WTC11 (cell line): ENCODE data around the gene OSBPL5. TPM values are rescaled to one million over a fixed set of nuclear protein-coding genes. Genes with fewer than 3 reads are reported as not detected.

Experiments
- ATAC-seq: fragments of 200-7000 bp; cut with Tn5 transposase; 2 replicates; pipeline ENCODE4 v1.10.0; 2021; ENCODE audit warnings: mild to moderate bottlenecking, moderate library complexity
- CTCF ChIA-PET: fragments of 300-600 bp; sonication (Branson Sonifier 250); formaldehyde crosslinking; loops from one replicate; lab custom pipeline; 2021; ENCODE audit warnings: antibody characterized with exemption; lab: Charles Lee
- POLR2A ChIA-PET: fragments of 350-600 bp; sonication (Branson Sonifier 250); formaldehyde crosslinking; loops from one replicate; lab custom pipeline; 2021; ENCODE audit warnings: antibody characterized with exemption; lab: Charles Lee
- DNase-seq: peaks from one replicate; pipeline ENCODE4 v3.0.0; 2021; ENCODE audit warnings: low spot score
- H3K27ac Mint-ChIP-seq: 2 replicates; pipeline ENCODE4 v1.8.0; 2021; ENCODE audit warnings: mixed read lengths
- H3K27me3 Mint-ChIP-seq: 2 replicates; pipeline ENCODE4 v1.8.0; 2021; ENCODE audit warnings: low read depth, mild to moderate bottlenecking, moderate library complexity, mixed read lengths
- H3K36me3 Mint-ChIP-seq: 2 replicates; pipeline ENCODE4 v1.8.0; 2021; ENCODE audit warnings: mixed read lengths
- H3K4me1 Mint-ChIP-seq: 2 replicates; pipeline ENCODE4 v1.8.0; 2022; ENCODE audit warnings: mixed read lengths
- H3K4me3 Mint-ChIP-seq: 2 replicates; pipeline ENCODE4 v1.8.0; 2021; ENCODE audit warnings: mild to moderate bottlenecking, moderate library complexity, mixed read lengths
- H3K9me3 Mint-ChIP-seq: 2 replicates; pipeline ENCODE4 v1.8.0; 2021; ENCODE audit warnings: mixed read lengths
- CDX4 ChIP-seq: fragments of 250-450 bp; sonication (Bioruptor Pico); IDR thresholded peaks from 2 replicates; pipeline ENCODE4 v1.9.0; 2021; ENCODE audit warnings: moderate library complexity, mild to moderate bottlenecking, inconsistent platforms, borderline replicate concordance
- CREB1 ChIP-seq: sonication (generic); formaldehyde crosslinking; IDR thresholded peaks from 2 replicates; pipeline ENCODE4 v1.8.0; 2023; ENCODE audit warnings: mild to moderate bottlenecking, missing genetic modification reagents
- CREM ChIP-seq: sonication (generic); formaldehyde crosslinking; IDR thresholded peaks from 2 replicates; pipeline ENCODE4 v1.8.1; 2022; ENCODE audit warnings: mild to moderate bottlenecking, missing genetic modification reagents, moderate library complexity
- GABPB1 ChIP-seq: sonication (generic); formaldehyde crosslinking; IDR thresholded peaks from 2 replicates; pipeline ENCODE4 v1.8.1; 2023; ENCODE audit warnings: mild to moderate bottlenecking, missing genetic modification reagents
- IRF1 ChIP-seq: sonication (generic); formaldehyde crosslinking; IDR thresholded peaks from 2 replicates; pipeline ENCODE4 v1.8.0; 2023; ENCODE audit warnings: missing genetic modification reagents
- JAZF1 ChIP-seq: fragments of 250-450 bp; sonication (Bioruptor Pico); IDR thresholded peaks from 2 replicates; pipeline ENCODE4 v1.9.0; 2021; ENCODE audit warnings: moderate library complexity, mild to moderate bottlenecking, inconsistent platforms
- MLX ChIP-seq: sonication (generic); formaldehyde crosslinking; IDR thresholded peaks from 2 replicates; pipeline ENCODE4 v1.8.1; 2023; ENCODE audit warnings: mild to moderate bottlenecking, missing genetic modification reagents, moderate library complexity
- NFATC4 ChIP-seq: fragments of 250-450 bp; sonication (Bioruptor Pico); IDR thresholded peaks from 2 replicates; pipeline ENCODE4 v1.9.0; 2021; ENCODE audit warnings: mild to moderate bottlenecking
- NR1H2 ChIP-seq: sonication (generic); formaldehyde crosslinking; IDR thresholded peaks from 2 replicates; pipeline ENCODE4 v1.9.0; 2021; ENCODE audit warnings: mild to moderate bottlenecking, moderate library complexity, missing genetic modification reagents
- NR2C2 ChIP-seq: sonication (generic); formaldehyde crosslinking; IDR thresholded peaks from 2 replicates; pipeline ENCODE4 v1.8.0; 2022; ENCODE audit warnings: mild to moderate bottlenecking, missing genetic modification reagents
- PRRX2 ChIP-seq: fragments of 250-450 bp; sonication (Bioruptor Pico); IDR thresholded peaks from 2 replicates; pipeline ENCODE4 v1.8.0; 2021; ENCODE audit warnings: mild to moderate bottlenecking
- RELA ChIP-seq: sonication (generic); formaldehyde crosslinking; IDR thresholded peaks from 2 replicates; pipeline ENCODE4 v1.8.1; 2022; ENCODE audit warnings: missing genetic modification reagents, mild to moderate bottlenecking, borderline replicate concordance
- SOX15 ChIP-seq: fragments of 250-450 bp; sonication (Bioruptor Pico); IDR thresholded peaks from 2 replicates; pipeline ENCODE4 v1.9.0; 2021; ENCODE audit warnings: mild to moderate bottlenecking
- TEAD4 ChIP-seq: sonication (generic); formaldehyde crosslinking; IDR thresholded peaks from 2 replicates; pipeline ENCODE4 v1.8.0; 2022; ENCODE audit warnings: mild to moderate bottlenecking, missing genetic modification reagents
- ZBTB21 ChIP-seq: sonication (generic); formaldehyde crosslinking; IDR thresholded peaks from 2 replicates; pipeline ENCODE4 v1.8.1; 2023; ENCODE audit warnings: mild to moderate bottlenecking, missing genetic modification reagents, borderline replicate concordance
- ZNF138 ChIP-seq: sonication (generic); formaldehyde crosslinking; conservative IDR thresholded peaks from 2 replicates; pipeline ENCODE4 v1.8.1; 2022; ENCODE audit warnings: mild to moderate bottlenecking, moderate library complexity, missing genetic modification reagents
- ZNF317 ChIP-seq: sonication (generic); formaldehyde crosslinking; IDR thresholded peaks from 2 replicates; pipeline ENCODE4 v1.8.1; 2023; ENCODE audit warnings: low read depth, mild to moderate bottlenecking, moderate library complexity, missing genetic modification reagents, borderline replicate concordance
- total RNA-seq: library from RNA; stranded (reverse); gene quantifications from 3 replicates; pipeline ENCODE4 v1.2.3, GENCODE V29; 2021
- TF ChIP-seq, protein P1 (sequence below): sonication (generic); formaldehyde crosslinking; conservative IDR thresholded peaks from 2 replicates; pipeline ENCODE4 v1.8.1; 2023; ENCODE audit warnings: mild to moderate bottlenecking, low read depth, missing genetic modification reagents, moderate library complexity
- TF ChIP-seq, protein P2 (sequence below): sonication (generic); formaldehyde crosslinking; IDR thresholded peaks from 2 replicates; pipeline ENCODE4 v1.8.0; 2022; ENCODE audit warnings: mild to moderate bottlenecking, missing genetic modification reagents
- TF ChIP-seq, protein P3 (sequence below): sonication (generic); formaldehyde crosslinking; IDR thresholded peaks from 2 replicates; pipeline ENCODE4 v1.8.1; 2022; ENCODE audit warnings: low read depth, missing genetic modification reagents, borderline replicate concordance

OSBPL5 gene
- total RNA-seq, 1 experiment from 2014 or later, result 17.7 TPM

- CTCF ChIA-PET, result no interaction called here
- no peak for ATAC-seq
- peaks cover 4% of the 10 kb centered on the region for H3K9me3 Mint-ChIP-seq
- no peak for DNase-seq
- TF ChIP-seq ZNF138 (no peak), ZBTB21 (CRISPR knock-in tag) (no peak), JAZF1 (no peak), SOX15 (CRISPR knock-in tag) (no peak)
- TF ChIP-seq, protein P1, sequence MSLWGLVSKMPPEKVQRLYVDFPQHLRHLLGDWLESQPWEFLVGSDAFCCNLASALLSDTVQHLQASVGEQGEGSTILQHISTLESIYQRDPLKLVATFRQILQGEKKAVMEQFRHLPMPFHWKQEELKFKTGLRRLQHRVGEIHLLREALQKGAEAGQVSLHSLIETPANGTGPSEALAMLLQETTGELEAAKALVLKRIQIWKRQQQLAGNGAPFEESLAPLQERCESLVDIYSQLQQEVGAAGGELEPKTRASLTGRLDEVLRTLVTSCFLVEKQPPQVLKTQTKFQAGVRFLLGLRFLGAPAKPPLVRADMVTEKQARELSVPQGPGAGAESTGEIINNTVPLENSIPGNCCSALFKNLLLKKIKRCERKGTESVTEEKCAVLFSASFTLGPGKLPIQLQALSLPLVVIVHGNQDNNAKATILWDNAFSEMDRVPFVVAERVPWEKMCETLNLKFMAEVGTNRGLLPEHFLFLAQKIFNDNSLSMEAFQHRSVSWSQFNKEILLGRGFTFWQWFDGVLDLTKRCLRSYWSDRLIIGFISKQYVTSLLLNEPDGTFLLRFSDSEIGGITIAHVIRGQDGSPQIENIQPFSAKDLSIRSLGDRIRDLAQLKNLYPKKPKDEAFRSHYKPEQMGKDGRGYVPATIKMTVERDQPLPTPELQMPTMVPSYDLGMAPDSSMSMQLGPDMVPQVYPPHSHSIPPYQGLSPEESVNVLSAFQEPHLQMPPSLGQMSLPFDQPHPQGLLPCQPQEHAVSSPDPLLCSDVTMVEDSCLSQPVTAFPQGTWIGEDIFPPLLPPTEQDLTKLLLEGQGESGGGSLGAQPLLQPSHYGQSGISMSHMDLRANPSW (CRISPR knock-in tag), result no peak
- H3K27ac Mint-ChIP-seq, result no peak overlapping the region
- no peak overlapping the region for H3K4me3 Mint-ChIP-seq
- H3K27me3 Mint-ChIP-seq, result no peaks in the 10 kb centered on the region
- no peaks in the 10 kb centered on the region for H3K36me3 Mint-ChIP-seq
- POLR2A ChIA-PET, result no interaction called here
- 0 out of 2 replicates have a peak, but pooled peaks cover 3% of the 10 kb centered on the region for H3K4me1 Mint-ChIP-seq
Observed at GRCh38 chr11:3131330-3131941, 33.7 kb downstream of the OSBPL5 start.

- Mint-ChIP-seq H3K27me3 (no peaks in the 10 kb centered on the region), H3K9me3 (peaks cover 4% of the 10 kb centered on the region), H3K4me1 (0 out of 2 replicates have a peak, but pooled peaks cover 3% of the 10 kb centered on the region), H3K4me3 (no peak overlapping the region), H3K36me3 (no peaks in the 10 kb centered on the region), H3K27ac (no peak overlapping the region)
- POLR2A ChIA-PET, result no interaction called here
- DNase-seq (peak; percentile 15), ATAC-seq (no peak)
- no peak for TF ChIP-seq RELA (CRISPR knock-in tag)
- no peak for TF ChIP-seq NFATC4 (CRISPR knock-in tag)
- no peak for TF ChIP-seq CDX4
- TF ChIP-seq NR2C2 (CRISPR knock-in tag), result no peak
- no peak for TF ChIP-seq ZNF317 (CRISPR knock-in tag)
- no peak for TF ChIP-seq CREM
- CTCF ChIA-PET, result interaction anchor here (1.0 to 2.2 kb wide), 4 partner anchors 8 to 39 kb away, joined by 3 to 11 read pairs (median 5); no protein-coding TSS in a partner anchor
Observed at GRCh38 chr11:3130269-3131071, 34.6 kb downstream of the OSBPL5 start.

DNA sequence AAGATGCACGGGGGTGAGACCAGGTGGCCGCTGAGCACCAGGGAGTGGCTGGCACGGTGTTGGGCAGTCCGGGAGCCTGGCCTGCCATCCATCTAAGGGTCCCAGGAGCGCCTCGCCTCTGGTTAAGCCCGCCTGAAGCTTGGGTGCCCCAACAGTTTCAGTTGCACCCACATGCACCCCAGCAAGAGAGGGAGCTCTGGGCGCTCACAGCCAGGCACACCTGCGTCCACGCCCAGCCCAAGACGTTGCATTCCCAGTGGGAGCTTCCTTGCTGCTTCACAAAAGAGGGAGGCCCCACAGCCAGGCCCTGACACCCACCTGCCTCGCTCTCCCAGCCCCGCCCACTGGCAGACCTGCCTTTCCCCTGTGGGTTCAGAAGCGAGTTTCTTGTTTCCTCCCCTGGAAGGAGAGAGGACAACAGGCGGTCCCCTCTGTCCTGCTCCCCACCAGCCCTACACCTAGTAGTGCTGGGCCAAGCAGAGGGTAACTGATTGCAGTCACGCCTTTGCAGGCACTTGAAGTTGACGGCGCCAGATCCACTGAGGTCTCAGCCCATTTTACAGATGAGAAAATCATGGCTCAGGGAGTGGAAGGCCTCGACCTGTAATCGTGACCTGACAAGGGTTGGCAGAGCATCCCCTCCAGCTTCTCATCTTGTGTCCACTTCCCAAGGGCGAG lies 35.4 kb downstream of the OSBPL5 start:
- POLR2A ChIA-PET, result no interaction called here
- H3K4me3 Mint-ChIP-seq, result no peak overlapping the region
- H3K27ac Mint-ChIP-seq, result no peak overlapping the region
- no peak; the same call in 1 of the 2 replicates for ATAC-seq
- H3K9me3 Mint-ChIP-seq, result peaks cover 4% of the 10 kb centered on the region
- H3K4me1 Mint-ChIP-seq, result no peaks in the 10 kb centered on the region
- DNase-seq, result peak; percentile 12
- no peaks in the 10 kb centered on the region for H3K36me3 Mint-ChIP-seq
- TF ChIP-seq PRRX2 (no peak), CDX4 (no peak), NR1H2 (CRISPR knock-in tag) (no peak), TEAD4 (no peak), NR2C2 (CRISPR knock-in tag) (no peak), GABPB1 (CRISPR knock-in tag) (no peak), RELA (CRISPR knock-in tag) (no peak), SOX15 (CRISPR knock-in tag) (no peak), ZNF138 (no peak), MLX (no peak), CREB1 (CRISPR knock-in tag) (no peak), IRF1 (no peak)
- TF ChIP-seq, protein P2, sequence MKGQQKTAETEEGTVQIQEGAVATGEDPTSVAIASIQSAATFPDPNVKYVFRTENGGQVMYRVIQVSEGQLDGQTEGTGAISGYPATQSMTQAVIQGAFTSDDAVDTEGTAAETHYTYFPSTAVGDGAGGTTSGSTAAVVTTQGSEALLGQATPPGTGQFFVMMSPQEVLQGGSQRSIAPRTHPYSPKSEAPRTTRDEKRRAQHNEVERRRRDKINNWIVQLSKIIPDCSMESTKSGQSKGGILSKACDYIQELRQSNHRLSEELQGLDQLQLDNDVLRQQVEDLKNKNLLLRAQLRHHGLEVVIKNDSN (CRISPR knock-in tag), result no peak
- TF ChIP-seq, protein P3, sequence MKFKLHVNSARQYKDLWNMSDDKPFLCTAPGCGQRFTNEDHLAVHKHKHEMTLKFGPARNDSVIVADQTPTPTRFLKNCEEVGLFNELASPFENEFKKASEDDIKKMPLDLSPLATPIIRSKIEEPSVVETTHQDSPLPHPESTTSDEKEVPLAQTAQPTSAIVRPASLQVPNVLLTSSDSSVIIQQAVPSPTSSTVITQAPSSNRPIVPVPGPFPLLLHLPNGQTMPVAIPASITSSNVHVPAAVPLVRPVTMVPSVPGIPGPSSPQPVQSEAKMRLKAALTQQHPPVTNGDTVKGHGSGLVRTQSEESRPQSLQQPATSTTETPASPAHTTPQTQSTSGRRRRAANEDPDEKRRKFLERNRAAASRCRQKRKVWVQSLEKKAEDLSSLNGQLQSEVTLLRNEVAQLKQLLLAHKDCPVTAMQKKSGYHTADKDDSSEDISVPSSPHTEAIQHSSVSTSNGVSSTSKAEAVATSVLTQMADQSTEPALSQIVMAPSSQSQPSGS (CRISPR knock-in tag), result no peak
- CTCF ChIA-PET, result interaction anchor here (1.0 to 2.2 kb wide), 7 partner anchors 9 to 92 kb away, joined by 3 to 11 read pairs (median 4); no protein-coding TSS in a partner anchor
- H3K27me3 Mint-ChIP-seq, result no peaks in the 10 kb centered on the region
